GM12801 (cell line): Measurements from ENCODE around the gene PIGA.

Experiments used
- TF ChIP-seq, protein P1 (sequence below): IDR thresholded peaks from one replicate; pipeline ENCODE4 v1.5.1; 2011; ENCODE audit warnings: control low read depth; ENCODE audit not compliant: insufficient read length; ENCODE audit errors: extremely low read depth

Gene PIGA

GRCh38 chrX:15343075-15343476 is 7.8 kb upstream of the PIGA start:
- TF ChIP-seq, protein P1, sequence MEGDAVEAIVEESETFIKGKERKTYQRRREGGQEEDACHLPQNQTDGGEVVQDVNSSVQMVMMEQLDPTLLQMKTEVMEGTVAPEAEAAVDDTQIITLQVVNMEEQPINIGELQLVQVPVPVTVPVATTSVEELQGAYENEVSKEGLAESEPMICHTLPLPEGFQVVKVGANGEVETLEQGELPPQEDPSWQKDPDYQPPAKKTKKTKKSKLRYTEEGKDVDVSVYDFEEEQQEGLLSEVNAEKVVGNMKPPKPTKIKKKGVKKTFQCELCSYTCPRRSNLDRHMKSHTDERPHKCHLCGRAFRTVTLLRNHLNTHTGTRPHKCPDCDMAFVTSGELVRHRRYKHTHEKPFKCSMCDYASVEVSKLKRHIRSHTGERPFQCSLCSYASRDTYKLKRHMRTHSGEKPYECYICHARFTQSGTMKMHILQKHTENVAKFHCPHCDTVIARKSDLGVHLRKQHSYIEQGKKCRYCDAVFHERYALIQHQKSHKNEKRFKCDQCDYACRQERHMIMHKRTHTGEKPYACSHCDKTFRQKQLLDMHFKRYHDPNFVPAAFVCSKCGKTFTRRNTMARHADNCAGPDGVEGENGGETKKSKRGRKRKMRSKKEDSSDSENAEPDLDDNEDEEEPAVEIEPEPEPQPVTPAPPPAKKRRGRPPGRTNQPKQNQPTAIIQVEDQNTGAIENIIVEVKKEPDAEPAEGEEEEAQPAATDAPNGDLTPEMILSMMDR: no peak

GRCh38 chrX:15340867-15341266 is 5.5 kb upstream of the PIGA start:
- TF ChIP-seq, protein P1: no peak

DNA sequence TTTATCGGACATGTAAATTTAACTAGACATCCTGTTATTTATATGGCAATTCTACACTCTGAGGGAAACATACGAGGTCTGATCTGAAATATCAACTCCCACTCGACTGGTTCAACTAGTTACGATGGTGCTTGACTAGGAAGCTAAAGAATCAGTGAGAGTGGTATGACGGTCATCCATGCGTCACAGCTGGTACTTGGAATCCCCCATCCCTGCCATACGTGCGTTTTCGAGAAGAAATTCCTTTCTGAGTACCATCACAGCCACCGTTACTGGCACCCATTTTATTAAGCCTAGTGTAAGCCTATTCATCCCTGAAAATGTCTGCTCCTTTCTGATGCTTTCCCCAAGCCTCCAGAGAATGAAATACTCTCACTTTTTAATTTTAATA is 695 bp upstream of the PIGA start:
- TF ChIP-seq, protein P1: no peak

DNA sequence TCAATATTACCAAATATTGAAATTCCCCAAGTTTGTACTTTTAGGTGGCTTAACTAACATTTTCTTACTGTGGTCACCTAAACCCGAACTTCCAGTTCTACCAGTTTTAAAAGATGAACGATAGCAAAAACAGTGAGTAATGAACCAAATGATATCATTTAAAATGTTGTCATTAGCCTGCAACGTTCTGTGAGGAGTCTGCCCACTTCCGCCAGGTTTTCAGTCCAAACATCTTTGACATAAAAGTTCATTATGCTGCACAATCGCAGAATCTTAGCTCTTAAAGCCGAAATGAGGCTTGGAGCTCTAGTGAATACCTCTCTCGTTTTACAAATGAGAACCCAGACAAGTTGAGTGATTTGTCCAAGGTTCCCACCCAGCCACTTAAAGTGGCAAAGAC is 762 bp downstream of the PIGA start:
- TF ChIP-seq, protein P1: no peak

DNA sequence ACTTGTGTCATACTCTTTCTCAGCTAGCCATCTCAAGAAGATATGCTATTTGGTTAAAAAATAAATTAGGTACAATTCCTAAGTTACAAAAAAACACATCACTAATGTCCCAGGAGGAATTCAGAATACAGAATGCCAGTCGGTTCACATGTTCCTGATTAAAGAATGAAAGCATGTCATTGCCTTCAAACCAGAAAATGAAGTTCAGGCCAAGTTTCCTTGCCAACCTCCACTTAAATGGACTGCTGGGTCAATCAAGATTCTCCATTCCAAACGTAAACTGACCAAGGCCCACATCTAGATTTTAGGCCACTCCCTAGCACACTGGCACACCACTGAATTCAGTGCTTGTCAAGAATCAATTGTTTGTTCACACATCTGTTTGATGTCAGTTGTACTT is 6.5 kb downstream of the PIGA start:
- TF ChIP-seq, protein P1: no peak

GRCh38 chrX:15328131-15328530 is 7.2 kb downstream of the PIGA start:
- TF ChIP-seq, protein P1: no peak

- TF ChIP-seq, protein P1: no peak
Measured at GRCh38 chrX:15322472-15322871, 12.9 kb downstream of the PIGA start.

GRCh38 chrX:15322072-15322471 is 13.3 kb downstream of the PIGA start:
- TF ChIP-seq, protein P1: no peak
